Measurements from ENCODE around the gene LIN7C. TPM values are rescaled to one million over a fixed set of nuclear protein-coding genes. Genes with fewer than 3 reads are reported as not detected.

The LIN7C gene
- polyA plus RNA-seq, 3 donors, result 7.3 to 24.0 (median 18.9) TPM

DNA sequence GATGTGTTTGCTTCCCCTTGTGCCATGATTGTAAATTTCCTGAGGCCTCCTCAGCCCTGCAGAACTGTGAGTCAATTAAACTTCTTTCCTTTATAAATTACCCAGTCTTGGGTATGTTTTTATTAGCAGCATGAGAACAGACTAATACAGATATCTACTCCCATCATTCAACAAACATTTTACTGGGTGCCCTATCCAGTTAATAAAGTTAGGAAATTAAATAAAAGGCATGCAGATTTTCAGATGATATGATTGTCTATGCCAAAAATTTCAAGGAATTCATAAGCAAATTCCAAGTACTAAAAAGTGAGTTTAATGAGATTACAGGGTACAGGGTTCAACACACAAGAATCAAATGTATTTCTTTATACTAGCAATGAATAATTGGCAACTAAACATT, 33.5 kb upstream of the LIN7C start:
- no peaks in the 10 kb centered on the region for H3K79me2 ChIP-seq (ENCODE audit: insufficient read depth, low read length)
- H3K9ac ChIP-seq (ENCODE audit: insufficient read depth, low read length, poor library complexity, severe bottlenecking), result no peak overlapping the region
- H3K27ac ChIP-seq (ENCODE audit: low read depth in 1 of 2, low read length in 2 of 2), result no peak overlapping the region

GRCh38 chr11:27535103-27535502, 28.5 kb upstream of the LIN7C start:
- H3K9me3 ChIP-seq (replicated peaks in 1 of 2; ENCODE audit: control insufficient read depth in 1 of 2, insufficient read depth in 1 of 2, low read length in 2 of 2), result no peaks in the 10 kb centered on the region
- H3K4me2 ChIP-seq (replicated peaks; ENCODE audit: extremely low read depth, low read length, poor library complexity, severe bottlenecking), result no peak overlapping the region
- Mint-ChIP-seq H3K27me3 (ENCODE audit: low read depth in 3 of 3) (peaks cover 0 to 2% (median 0%) of the 10 kb centered on the region in 3 donors), H3K4me3 (no peak overlapping the region), H3K4me1 (no peaks in the 10 kb centered on the region), H3K27ac (no peak overlapping the region), H3K9me3 (peaks cover 0 to 3% (median 0%) of the 10 kb centered on the region in 7 donors), H3K36me3 (no peaks in the 10 kb centered on the region)
- H3K4me3 ChIP-seq (replicated peaks in 1 of 3; ENCODE audit: low read depth in 2 of 3, low read length in 3 of 3), result no peak overlapping the region
- H2AFZ ChIP-seq (ENCODE audit: insufficient read depth, low read depth, low read length, poor library complexity, severe bottlenecking), result no peak overlapping the region
- H3K79me2 ChIP-seq (ENCODE audit: insufficient read depth, low read length), result no peaks in the 10 kb centered on the region
- no peak for DNase-seq
- H4K20me1 ChIP-seq (ENCODE audit: insufficient read depth, low read length), result no peaks in the 10 kb centered on the region
- intact Hi-C loops (cut with micrococcal nuclease), result no loop called here
- H3K36me3 ChIP-seq (replicated peaks in 1 of 2; ENCODE audit: control insufficient read depth in 1 of 2, insufficient read depth in 2 of 2, low read length in 2 of 2), result no peaks in the 10 kb centered on the region
- no peak for TF ChIP-seq CTCF (IDR thresholded peaks at IDR 0.05)
- WGBS (ENCODE audit: insufficient coverage), result no CpG with 5 or more reads among the region's 2 CpGs
- H3K4me1 ChIP-seq (ENCODE audit: control insufficient read depth in 1 of 2, insufficient read depth in 2 of 2, low read length in 2 of 2), result no peaks in the 10 kb centered on the region
- H3K27me3 ChIP-seq (ENCODE audit: control insufficient read depth in 2 of 2, insufficient read depth in 2 of 2, low read length in 2 of 2), result no peaks in the 10 kb centered on the region
- H3K9ac ChIP-seq (ENCODE audit: insufficient read depth, low read length, poor library complexity, severe bottlenecking), result no peak overlapping the region
- H3K27ac ChIP-seq (ENCODE audit: low read depth in 1 of 2, low read length in 2 of 2), result no peak overlapping the region

More for the DNA sequence above, 33.5 kb upstream of the LIN7C start:
- no peak overlapping the region for H3K27ac Mint-ChIP-seq
- H3K27me3 Mint-ChIP-seq (ENCODE audit: low read depth in 3 of 3), result peaks cover 0 to 2% (median 0%) of the 10 kb centered on the region in 3 donors
- H4K20me1 ChIP-seq (ENCODE audit: insufficient read depth, low read length), result no peaks in the 10 kb centered on the region
- H3K4me3 ChIP-seq (replicated peaks in 1 of 3; ENCODE audit: low read depth in 2 of 3, low read length in 3 of 3), result no peak overlapping the region
- H2AFZ ChIP-seq (ENCODE audit: insufficient read depth, low read depth, low read length, poor library complexity, severe bottlenecking), result no peak overlapping the region
- no peak for TF ChIP-seq CTCF (IDR thresholded peaks at IDR 0.05)
- H3K27me3 ChIP-seq (ENCODE audit: control insufficient read depth in 2 of 2, insufficient read depth in 2 of 2, low read length in 2 of 2), result no peaks in the 10 kb centered on the region
- intact Hi-C loops (cut with micrococcal nuclease), result no loop called here
- no peaks in the 10 kb centered on the region for H3K4me1 Mint-ChIP-seq
- H3K36me3 ChIP-seq (replicated peaks in 1 of 2; ENCODE audit: control insufficient read depth in 1 of 2, insufficient read depth in 2 of 2, low read length in 2 of 2), result no peaks in the 10 kb centered on the region
- no peaks in the 10 kb centered on the region for H3K36me3 Mint-ChIP-seq
- no peaks in the 10 kb centered on the region for H3K4me1 ChIP-seq (ENCODE audit: control insufficient read depth in 1 of 2, insufficient read depth in 2 of 2, low read length in 2 of 2)
- H3K9me3 Mint-ChIP-seq, result peaks cover 0 to 3% (median 0%) of the 10 kb centered on the region in 7 donors
- H3K4me2 ChIP-seq (replicated peaks; ENCODE audit: extremely low read depth, low read length, poor library complexity, severe bottlenecking), result no peak overlapping the region
- DNase-seq, result no peak
- H3K4me3 Mint-ChIP-seq, result no peak overlapping the region
- H3K9me3 ChIP-seq (replicated peaks in 1 of 2; ENCODE audit: control insufficient read depth in 1 of 2, insufficient read depth in 1 of 2, low read length in 2 of 2), result no peaks in the 10 kb centered on the region
